ENCODE measurements around the gene MVB12B.
"Not testable (repeated sequence)": the region's sequence is repeated elsewhere in the genome, so short reads cannot be mapped to it uniquely, and the experiment has no call there.

Gene MVB12B

GRCh38 chr9:126326228-126327005, at the start of gene MVB12B:
MVB12B (plus strand) TSS chr9:126326829; CDS start chr9:126326930, 101 bp downstream.
- peak; percentile 11 for DNase-seq (ENCODE audit: low read depth)

GRCh38 chr9:126283799-126284465, 42.7 kb upstream of the MVB12B start:
- no peak for DNase-seq (ENCODE audit: low read depth)

GRCh38 chr9:126285652-126286051, 41.0 kb upstream of the MVB12B start:
- DNase-seq (ENCODE audit: low read depth) = not testable (repeated sequence)

GRCh38 chr9:126287166-126287866, 39.3 kb upstream of the MVB12B start:
- no peak for DNase-seq (ENCODE audit: low read depth)

- DNase-seq (ENCODE audit: low read depth) = no peak
Measured at GRCh38 chr9:126290871-126291270, 35.8 kb upstream of the MVB12B start.

- DNase-seq (ENCODE audit: low read depth) = no peak
Measured at GRCh38 chr9:126291925-126292324, 34.7 kb upstream of the MVB12B start.

- no peak for DNase-seq (ENCODE audit: low read depth)
Measured at GRCh38 chr9:126292736-126293521, 33.7 kb upstream of the MVB12B start.

GRCh38 chr9:126293522-126293889, 33.1 kb upstream of the MVB12B start:
- no peak for DNase-seq (ENCODE audit: low read depth)

- DNase-seq (ENCODE audit: low read depth) = no peak
Measured at GRCh38 chr9:126294331-126295081, 32.1 kb upstream of the MVB12B start.

GRCh38 chr9:126295082-126295477, 31.5 kb upstream of the MVB12B start:
- DNase-seq (ENCODE audit: low read depth) = no peak

- no peak for DNase-seq (ENCODE audit: low read depth)
Measured at GRCh38 chr9:126295516-126295915, 31.1 kb upstream of the MVB12B start.

- no peak for DNase-seq (ENCODE audit: low read depth)
Measured at GRCh38 chr9:126295936-126296600, 30.6 kb upstream of the MVB12B start.

GRCh38 chr9:126296687-126297086, 29.9 kb upstream of the MVB12B start:
- no peak for DNase-seq (ENCODE audit: low read depth)

GRCh38 chr9:126297661-126298060, 29.0 kb upstream of the MVB12B start:
- DNase-seq (ENCODE audit: low read depth) = no peak

- DNase-seq (ENCODE audit: low read depth) = no peak
Measured at GRCh38 chr9:126298063-126298801, 28.4 kb upstream of the MVB12B start.

GRCh38 chr9:126299706-126300276, 26.8 kb upstream of the MVB12B start:
- DNase-seq (ENCODE audit: low read depth) = no peak

- DNase-seq (ENCODE audit: low read depth) = no peak
Measured at GRCh38 chr9:126301196-126301595, 25.4 kb upstream of the MVB12B start.

GRCh38 chr9:126301985-126302603, 24.5 kb upstream of the MVB12B start:
- DNase-seq (ENCODE audit: low read depth) = peak; percentile 53

- no peak for DNase-seq (ENCODE audit: low read depth)
Measured at GRCh38 chr9:126302730-126303129, 23.9 kb upstream of the MVB12B start.
